T-helper 1 cell treated with Interleukin-12 subunit alpha and Interleukin-12 subunit beta and Interleukin-4 antibody, amounts not matched to agents 30 ng/mL and 1 ng/mL, for 36 hours (primary cell): ENCODE measurements around the gene SMNDC1. TPM values are rescaled to one million over a fixed set of nuclear protein-coding genes. Genes with fewer than 3 reads are reported as not detected.
"Not testable (repeated sequence)": the region's sequence is repeated elsewhere in the genome, so short reads cannot be mapped to it uniquely, and the experiment has no call there.

Experiments
- intact Hi-C: fragments of 100-400 bp; cut with micrococcal nuclease; formaldehyde crosslinking; loops from one replicate; pipeline ENCODE4 v1.15.1; 2024
- total RNA-seq: library from RNA; stranded (reverse); gene quantifications from 2 replicates; pipeline ENCODE4 v1.2.3, GENCODE V29; 2022

Gene SMNDC1
- total RNA-seq, 1 donor from 2014 or later = 44.1 TPM

- intact Hi-C loops = no loop called here
Measured at GRCh38 chr10:110259317-110259716, 45.4 kb downstream of the SMNDC1 start.

- intact Hi-C loops = no loop called here
Measured at GRCh38 chr10:110258542-110258941, 46.2 kb downstream of the SMNDC1 start.

GRCh38 chr10:110254467-110254866 lies 50.3 kb downstream of the SMNDC1 start:
- intact Hi-C loops = no loop called here

- intact Hi-C loops = loop anchor here (1.0 to 2.0 kb wide), 3 partner anchors 11 to 43 kb away; no protein-coding TSS in a partner anchor
Measured at GRCh38 chr10:110252151-110252550, 52.6 kb downstream of the SMNDC1 start.

- intact Hi-C loops = not testable (repeated sequence)
Measured at GRCh38 chr10:110251392-110251791, 53.3 kb downstream of the SMNDC1 start.

GRCh38 chr10:110249489-110249888 lies 55.2 kb downstream of the SMNDC1 start:
- intact Hi-C loops = not testable (repeated sequence)

- intact Hi-C loops = not testable (repeated sequence)
Measured at GRCh38 chr10:110247833-110248232, 56.9 kb downstream of the SMNDC1 start.

GRCh38 chr10:110244550-110244949 lies 60.2 kb downstream of the SMNDC1 start:
- intact Hi-C loops = no loop called here

GRCh38 chr10:110242511-110242910 lies 62.2 kb downstream of the SMNDC1 start:
- intact Hi-C loops = no loop called here

- intact Hi-C loops = loop anchor here (1.0 kb wide), 2 partner anchors 9 to 10 kb away; no protein-coding TSS in a partner anchor
Measured at GRCh38 chr10:110241841-110242240, 62.9 kb downstream of the SMNDC1 start.

- intact Hi-C loops = loop anchor here (1.0 kb wide), 2 partner anchors 8 to 11 kb away; no protein-coding TSS in a partner anchor
Measured at GRCh38 chr10:110241407-110241806, 63.3 kb downstream of the SMNDC1 start.

Other genes with a start within 250 kb of the SMNDC1 start
- gene MXI1, start 97.3 kb downstream of the SMNDC1 start, total RNA-seq = 15.4 and 16.7 TPM in 2 replicates
- 131 and 132 TPM in 2 replicates for gene DUSP5, start 193.0 kb upstream of the SMNDC1 start, total RNA-seq